K562 (cell line): ENCODE data around the gene SLC49A4. TPM values are rescaled to one million over a fixed set of nuclear protein-coding genes. Genes with fewer than 3 reads are reported as not detected.

Source experiments
- ARHGAP35 ChIP-seq: fragments of 450-650 bp; IDR thresholded peaks from 2 replicates; pipeline ENCODE4 v1.6.1; 2018; ENCODE audit not compliant: partially characterized antibody
- CHD7 ChIP-seq: fragments of 200-600 bp; sonication (generic); IDR thresholded peaks from one replicate; pipeline ENCODE4 v1.6.1; 2012; ENCODE audit warnings: mild to moderate bottlenecking, low read depth, low read length, inconsistent platforms
- JUN ChIP-seq, 2 experiments: sonication (generic) in 1 of 2; formaldehyde crosslinking in 1 of 2; IDR thresholded peaks; 2 replicates each; pipeline versions ENCODE4 v1.6.1 to v1.8.0; 2012 to 2022; ENCODE audit warnings: borderline replicate concordance in 2 of 2, mild to moderate bottlenecking in 2 of 2, improper control_type of control experiment in 1 of 2, low read depth in 1 of 2, low read length in 1 of 2, missing genetic modification reagents in 1 of 2
- SIN3A ChIP-seq, 2 experiments: fragments of 150-350 bp in 1 of 2; IDR thresholded peaks; 2 replicates each; pipeline ENCODE4 v1.6.1; 2011 to 2016; ENCODE audit warnings: borderline replicate concordance in 2 of 2, low read depth in 2 of 2, low read length in 2 of 2, mild to moderate bottlenecking in 2 of 2, moderate library complexity in 2 of 2; ENCODE audit not compliant: control insufficient read depth in 1 of 2
- TRIM25 ChIP-seq: fragments of 450-650 bp; IDR thresholded peaks from 2 replicates; pipeline ENCODE4 v1.7.0; 2016; ENCODE audit warnings: borderline replicate concordance
- ZFP36 ChIP-seq: fragments of 150-350 bp; IDR thresholded peaks from 2 replicates; pipeline ENCODE4 v1.6.1; 2018; ENCODE audit warnings: low read length, low read depth; ENCODE audit not compliant: partially characterized antibody
- polyA plus RNA-seq, 8 experiments: library from polyadenylated mRNA; depleted of rRNA in 4 of 8; stranded (reverse) in 5 of 8; unstranded in 3 of 8; fragments of >200 nt; fragmentation: Nextera tagmentation in 2 of 8; fragmentation: Illumina TruSeq in 1 of 8; extraction: Ambion mirVana in 2 of 8; extraction: Trizol in 1 of 8; gene quantifications; 2 replicates each; pipeline versions ENCODE4 v1.2.1 to v1.2.3, GENCODE V29; 2011 to 2014; ENCODE audit warnings: inconsistent platforms in 1 of 8, missing spikeins in 1 of 8
- total RNA-seq, 7 experiments: library from RNA; depleted of rRNA in 6 of 7; stranded (reverse); fragments of >200 nt in 6 of 7; fragmentation: Illumina TruSeq in 2 of 7; extraction: Trizol in 2 of 7; gene quantifications; 2 replicates each; pipeline versions ENCODE4 v1.2.1 to v1.2.3, GENCODE V29; 2011 to 2021; ENCODE audit warnings: low replicate concordance in 1 of 7

Gene SLC49A4
- total and polyA plus RNA-seq, 9 of the 15 experiments (the other 6 are each of a cell fraction or from before 2014, with no cell fraction given) = 0.15 to 1.3 (median 0.83) TPM

GRCh38 chr3:122886251-122886650, 91.4 kb downstream of the SLC49A4 start (continued):
- TF ChIP-seq JUN (IDR thresholded peaks at IDR 0.05; ENCODE audit: borderline replicate concordance, low read depth, low read length) (no peak), JUN (CRISPR knock-in tag; IDR thresholded peaks at IDR 0.05; ENCODE audit: borderline replicate concordance) (no peak), CHD7 (no peak), ZFP36 (no peak), TRIM25 (no peak), ARHGAP35 (no peak), SIN3A (IDR thresholded peaks at IDR 0.05; ENCODE audit: borderline replicate concordance in 2 of 2, control insufficient read depth in 1 of 2, low read depth in 2 of 2, low read length in 2 of 2) (no peak)
- TF ChIP-seq, all 486 proteins: peak for 0
